K562 (cell line): Measurements from ENCODE around the gene MAGIX. TPM values are rescaled to one million over a fixed set of nuclear protein-coding genes. Genes with fewer than 3 reads are reported as not detected.
A peak's percentile ranks its signal among the peaks of the same experiment; 100 is the strongest.

Experiments used
- EP300 ChIP-seq: IDR thresholded peaks from 2 replicates; pipeline ENCODE4 v1.6.1; 2012; ENCODE audit warnings: low read length, improper control_type of control experiment
- FOXM1 ChIP-seq, 2 experiments: fragments of 450-650 bp in 1 of 2; sonication (generic) in 1 of 2; formaldehyde crosslinking in 1 of 2; IDR thresholded peaks; 2 replicates each; pipeline versions ENCODE4 v1.6.1 to v1.9.0; 2017 to 2022; ENCODE audit warnings: low read depth in 2 of 2, mild to moderate bottlenecking in 2 of 2, missing genetic modification reagents in 1 of 2, moderate library complexity in 1 of 2
- KLF16 ChIP-seq: IDR thresholded peaks from 2 replicates; pipeline ENCODE4 v1.6.1; 2016; ENCODE audit warnings: antibody characterized with exemption
- RFX5 ChIP-seq: IDR thresholded peaks from 2 replicates; pipeline ENCODE4 v1.6.1; 2011; ENCODE audit warnings: low read depth, mild to moderate bottlenecking, improper control_type of control experiment, low read length
- SRSF3 ChIP-seq: fragments of 200-400 bp; formaldehyde crosslinking; IDR thresholded peaks from 2 replicates; pipeline ENCODE4 v1.6.1; 2016; ENCODE audit warnings: mild to moderate bottlenecking, low read length, moderate library complexity; ENCODE audit not compliant: insufficient read depth
- XRCC3 ChIP-seq: fragments of 450-650 bp; IDR thresholded peaks from 2 replicates; pipeline ENCODE4 v1.6.1; 2017; ENCODE audit warnings: mild to moderate bottlenecking, moderate library complexity
- ZC3H11A ChIP-seq: IDR thresholded peaks from 2 replicates; pipeline ENCODE4 v1.6.1; 2012; ENCODE audit warnings: low read depth, low read length, improper control_type of control experiment
- ZNF175 ChIP-seq: fragments of 200-800 bp; sonication (Bioruptor generic); IDR thresholded peaks from 2 replicates; pipeline ENCODE4 v1.6.1; 2016; ENCODE audit warnings: low read depth, mild to moderate bottlenecking, missing genetic modification characterization, missing compliant biosample characterization
- polyA plus RNA-seq, 8 experiments: library from polyadenylated mRNA; depleted of rRNA in 4 of 8; stranded (reverse) in 5 of 8; unstranded in 3 of 8; fragments of >200 nt; fragmentation: Nextera tagmentation in 2 of 8; fragmentation: Illumina TruSeq in 1 of 8; extraction: Ambion mirVana in 2 of 8; extraction: Trizol in 1 of 8; gene quantifications; 2 replicates each; pipeline versions ENCODE4 v1.2.1 to v1.2.3, GENCODE V29; 2011 to 2014; ENCODE audit warnings: inconsistent platforms in 1 of 8, missing spikeins in 1 of 8
- total RNA-seq, 7 experiments: library from RNA; depleted of rRNA in 6 of 7; stranded (reverse); fragments of >200 nt in 6 of 7; fragmentation: Illumina TruSeq in 2 of 7; extraction: Trizol in 2 of 7; gene quantifications; 2 replicates each; pipeline versions ENCODE4 v1.2.1 to v1.2.3, GENCODE V29; 2011 to 2021; ENCODE audit warnings: low replicate concordance in 1 of 7
- TF ChIP-seq, protein P1 (sequence below): sonication (generic); formaldehyde crosslinking; IDR thresholded peaks from 2 replicates; pipeline ENCODE4 v1.8.1; 2023; ENCODE audit warnings: mild to moderate bottlenecking, missing genetic modification reagents
- TF ChIP-seq, protein P2 (sequence below), 2 experiments: fragments of 250-450 bp in 1 of 2; fragments of 450-650 bp in 1 of 2; sonication (Bioruptor Pico) in 1 of 2; IDR thresholded peaks; 2 replicates each; pipeline versions ENCODE4 v1.6.1 to v1.8.0; 2016 to 2021; ENCODE audit warnings: mild to moderate bottlenecking in 2 of 2, moderate library complexity in 2 of 2, missing compliant biosample characterization in 1 of 2, missing genetic modification characterization in 1 of 2
- TF ChIP-seq, protein P3 (sequence below): fragments of 450-650 bp; IDR thresholded peaks from 2 replicates; pipeline ENCODE4 v1.6.1; 2016
- TF ChIP-seq, protein P4 (sequence below): fragments of 250-450 bp; sonication (Bioruptor Pico); IDR thresholded peaks from 2 replicates; pipeline ENCODE4 v1.9.0; 2021; ENCODE audit warnings: mild to moderate bottlenecking
- TF ChIP-seq, protein P5 (sequence below): sonication (generic); formaldehyde crosslinking; IDR thresholded peaks from 2 replicates; pipeline ENCODE4 v1.8.1; 2023; ENCODE audit warnings: mild to moderate bottlenecking, missing genetic modification reagents
- TF ChIP-seq, protein P6 (sequence below): sonication (generic); formaldehyde crosslinking; IDR thresholded peaks from 2 replicates; pipeline ENCODE4 v1.8.1; 2022; ENCODE audit warnings: missing genetic modification reagents
- TF ChIP-seq, protein P7 (sequence below): fragments of 250-450 bp; sonication (Bioruptor Pico); IDR thresholded peaks from 2 replicates; pipeline ENCODE4 v1.8.0; 2022; ENCODE audit warnings: inconsistent platforms

Gene MAGIX
- total and polyA plus RNA-seq, 9 of the 15 experiments (the other 6 are each of a cell fraction or from before 2014, with no cell fraction given): 0.08 to 3.5 (median 0.47) TPM

DNA sequence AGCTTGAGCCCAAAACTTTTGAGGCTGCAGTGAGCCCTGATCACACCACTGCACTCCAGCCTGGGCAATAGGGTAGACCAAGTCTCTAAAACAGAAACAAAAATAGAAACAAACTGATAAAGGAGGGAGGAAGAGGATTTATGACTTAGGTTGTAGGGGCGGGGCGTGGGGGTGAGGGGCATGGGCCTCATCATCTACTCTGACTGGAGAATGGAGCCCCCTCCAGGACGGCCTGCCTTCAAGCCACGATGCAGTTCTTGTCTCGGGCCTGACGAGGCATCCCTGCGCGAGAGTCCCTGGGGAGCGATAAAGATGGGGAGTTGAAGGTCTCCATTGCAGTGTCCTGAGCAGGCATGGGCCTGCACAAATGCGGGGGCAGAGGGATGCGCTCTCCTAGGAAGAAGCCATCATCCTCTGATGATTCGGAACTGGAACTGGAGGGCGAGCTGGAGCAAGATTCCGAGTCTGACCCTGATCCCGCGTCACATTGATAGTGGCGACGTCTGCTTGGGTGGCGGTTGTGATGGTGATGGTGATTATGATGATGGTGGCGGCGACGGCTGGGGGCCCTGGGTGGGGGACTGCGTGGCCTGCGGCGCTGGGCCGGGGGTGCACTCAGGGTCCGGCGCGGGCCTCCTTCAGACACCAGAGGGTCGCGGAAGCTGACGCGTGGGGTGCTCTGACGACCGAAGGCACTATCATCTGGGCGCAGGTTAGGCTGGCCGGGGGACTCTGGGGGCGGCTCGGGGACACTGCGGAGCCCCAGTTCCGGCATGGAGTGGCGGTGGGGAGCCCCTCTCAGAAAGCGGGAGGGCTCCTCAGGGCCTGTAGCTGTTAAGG lies 13.1 kb downstream of the MAGIX start (continued):
- TF ChIP-seq ZNF175 (no peak), ZC3H11A (no peak), SRSF3 (no peak), KLF16 (no peak), XRCC3 (no peak), RFX5 (no peak), EP300 (no peak), FOXM1 (IDR thresholded peaks at IDR 0.05; ENCODE audit: low read depth) (no peak), FOXM1 (CRISPR knock-in tag; IDR thresholded peaks at IDR 0.05; ENCODE audit: low read depth) (no peak)
- TF ChIP-seq, protein P1, sequence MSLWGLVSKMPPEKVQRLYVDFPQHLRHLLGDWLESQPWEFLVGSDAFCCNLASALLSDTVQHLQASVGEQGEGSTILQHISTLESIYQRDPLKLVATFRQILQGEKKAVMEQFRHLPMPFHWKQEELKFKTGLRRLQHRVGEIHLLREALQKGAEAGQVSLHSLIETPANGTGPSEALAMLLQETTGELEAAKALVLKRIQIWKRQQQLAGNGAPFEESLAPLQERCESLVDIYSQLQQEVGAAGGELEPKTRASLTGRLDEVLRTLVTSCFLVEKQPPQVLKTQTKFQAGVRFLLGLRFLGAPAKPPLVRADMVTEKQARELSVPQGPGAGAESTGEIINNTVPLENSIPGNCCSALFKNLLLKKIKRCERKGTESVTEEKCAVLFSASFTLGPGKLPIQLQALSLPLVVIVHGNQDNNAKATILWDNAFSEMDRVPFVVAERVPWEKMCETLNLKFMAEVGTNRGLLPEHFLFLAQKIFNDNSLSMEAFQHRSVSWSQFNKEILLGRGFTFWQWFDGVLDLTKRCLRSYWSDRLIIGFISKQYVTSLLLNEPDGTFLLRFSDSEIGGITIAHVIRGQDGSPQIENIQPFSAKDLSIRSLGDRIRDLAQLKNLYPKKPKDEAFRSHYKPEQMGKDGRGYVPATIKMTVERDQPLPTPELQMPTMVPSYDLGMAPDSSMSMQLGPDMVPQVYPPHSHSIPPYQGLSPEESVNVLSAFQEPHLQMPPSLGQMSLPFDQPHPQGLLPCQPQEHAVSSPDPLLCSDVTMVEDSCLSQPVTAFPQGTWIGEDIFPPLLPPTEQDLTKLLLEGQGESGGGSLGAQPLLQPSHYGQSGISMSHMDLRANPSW: no peak
- TF ChIP-seq, protein P2, sequence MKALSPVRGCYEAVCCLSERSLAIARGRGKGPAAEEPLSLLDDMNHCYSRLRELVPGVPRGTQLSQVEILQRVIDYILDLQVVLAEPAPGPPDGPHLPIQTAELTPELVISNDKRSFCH (CRISPR knock-in tag; IDR thresholded peaks at IDR 0.05): no peak
- TF ChIP-seq, protein P2 (tag; IDR thresholded peaks at IDR 0.05): no peak
- TF ChIP-seq, protein P3, sequence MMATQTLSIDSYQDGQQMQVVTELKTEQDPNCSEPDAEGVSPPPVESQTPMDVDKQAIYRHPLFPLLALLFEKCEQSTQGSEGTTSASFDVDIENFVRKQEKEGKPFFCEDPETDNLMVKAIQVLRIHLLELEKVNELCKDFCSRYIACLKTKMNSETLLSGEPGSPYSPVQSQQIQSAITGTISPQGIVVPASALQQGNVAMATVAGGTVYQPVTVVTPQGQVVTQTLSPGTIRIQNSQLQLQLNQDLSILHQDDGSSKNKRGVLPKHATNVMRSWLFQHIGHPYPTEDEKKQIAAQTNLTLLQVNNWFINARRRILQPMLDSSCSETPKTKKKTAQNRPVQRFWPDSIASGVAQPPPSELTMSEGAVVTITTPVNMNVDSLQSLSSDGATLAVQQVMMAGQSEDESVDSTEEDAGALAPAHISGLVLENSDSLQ: no peak
- TF ChIP-seq, protein P4, sequence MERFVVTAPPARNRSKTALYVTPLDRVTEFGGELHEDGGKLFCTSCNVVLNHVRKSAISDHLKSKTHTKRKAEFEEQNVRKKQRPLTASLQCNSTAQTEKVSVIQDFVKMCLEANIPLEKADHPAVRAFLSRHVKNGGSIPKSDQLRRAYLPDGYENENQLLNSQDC: no peak
- TF ChIP-seq, protein P5, sequence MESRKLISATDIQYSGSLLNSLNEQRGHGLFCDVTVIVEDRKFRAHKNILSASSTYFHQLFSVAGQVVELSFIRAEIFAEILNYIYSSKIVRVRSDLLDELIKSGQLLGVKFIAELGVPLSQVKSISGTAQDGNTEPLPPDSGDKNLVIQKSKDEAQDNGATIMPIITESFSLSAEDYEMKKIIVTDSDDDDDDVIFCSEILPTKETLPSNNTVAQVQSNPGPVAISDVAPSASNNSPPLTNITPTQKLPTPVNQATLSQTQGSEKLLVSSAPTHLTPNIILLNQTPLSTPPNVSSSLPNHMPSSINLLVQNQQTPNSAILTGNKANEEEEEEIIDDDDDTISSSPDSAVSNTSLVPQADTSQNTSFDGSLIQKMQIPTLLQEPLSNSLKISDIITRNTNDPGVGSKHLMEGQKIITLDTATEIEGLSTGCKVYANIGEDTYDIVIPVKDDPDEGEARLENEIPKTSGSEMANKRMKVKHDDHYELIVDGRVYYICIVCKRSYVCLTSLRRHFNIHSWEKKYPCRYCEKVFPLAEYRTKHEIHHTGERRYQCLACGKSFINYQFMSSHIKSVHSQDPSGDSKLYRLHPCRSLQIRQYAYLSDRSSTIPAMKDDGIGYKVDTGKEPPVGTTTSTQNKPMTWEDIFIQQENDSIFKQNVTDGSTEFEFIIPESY (CRISPR knock-in tag): peak; percentile 82
- TF ChIP-seq, protein P6, sequence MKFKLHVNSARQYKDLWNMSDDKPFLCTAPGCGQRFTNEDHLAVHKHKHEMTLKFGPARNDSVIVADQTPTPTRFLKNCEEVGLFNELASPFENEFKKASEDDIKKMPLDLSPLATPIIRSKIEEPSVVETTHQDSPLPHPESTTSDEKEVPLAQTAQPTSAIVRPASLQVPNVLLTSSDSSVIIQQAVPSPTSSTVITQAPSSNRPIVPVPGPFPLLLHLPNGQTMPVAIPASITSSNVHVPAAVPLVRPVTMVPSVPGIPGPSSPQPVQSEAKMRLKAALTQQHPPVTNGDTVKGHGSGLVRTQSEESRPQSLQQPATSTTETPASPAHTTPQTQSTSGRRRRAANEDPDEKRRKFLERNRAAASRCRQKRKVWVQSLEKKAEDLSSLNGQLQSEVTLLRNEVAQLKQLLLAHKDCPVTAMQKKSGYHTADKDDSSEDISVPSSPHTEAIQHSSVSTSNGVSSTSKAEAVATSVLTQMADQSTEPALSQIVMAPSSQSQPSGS: no peak
- TF ChIP-seq, protein P7, sequence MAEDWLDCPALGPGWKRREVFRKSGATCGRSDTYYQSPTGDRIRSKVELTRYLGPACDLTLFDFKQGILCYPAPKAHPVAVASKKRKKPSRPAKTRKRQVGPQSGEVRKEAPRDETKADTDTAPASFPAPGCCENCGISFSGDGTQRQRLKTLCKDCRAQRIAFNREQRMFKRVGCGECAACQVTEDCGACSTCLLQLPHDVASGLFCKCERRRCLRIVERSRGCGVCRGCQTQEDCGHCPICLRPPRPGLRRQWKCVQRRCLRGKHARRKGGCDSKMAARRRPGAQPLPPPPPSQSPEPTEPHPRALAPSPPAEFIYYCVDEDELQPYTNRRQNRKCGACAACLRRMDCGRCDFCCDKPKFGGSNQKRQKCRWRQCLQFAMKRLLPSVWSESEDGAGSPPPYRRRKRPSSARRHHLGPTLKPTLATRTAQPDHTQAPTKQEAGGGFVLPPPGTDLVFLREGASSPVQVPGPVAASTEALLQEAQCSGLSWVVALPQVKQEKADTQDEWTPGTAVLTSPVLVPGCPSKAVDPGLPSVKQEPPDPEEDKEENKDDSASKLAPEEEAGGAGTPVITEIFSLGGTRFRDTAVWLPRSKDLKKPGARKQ (CRISPR knock-in tag): no peak
